ENCODE results near the gene WDR45B. TPM values are rescaled to one million over a fixed set of nuclear protein-coding genes. Genes with fewer than 3 reads are reported as not detected.

Gene WDR45B
- total RNA-seq, 2 experiments from 2014 or later = 33.5 to 36.4 TPM

GRCh38 chr17:82670661-82671450, 22.6 kb upstream of the WDR45B start:
- Mint-ChIP-seq H3K27ac (no peak overlapping the region), H3K4me1 (peaks cover 8% of the 10 kb centered on the region), H3K36me3 (ENCODE audit: low read depth) (no peaks in the 10 kb centered on the region), H3K4me3 (no peak overlapping the region), H3K27me3 (no peaks in the 10 kb centered on the region), H3K9me3 (peaks cover 3% of the 10 kb centered on the region)
- POLR2A ChIA-PET = interaction anchor here (0.6 kb wide), 1 partner anchor 173 kb away, joined by 6 read pairs; no protein-coding TSS in a partner anchor
- CTCF ChIA-PET = interaction anchor here (1.1 kb wide), 1 partner anchor 85 kb away, joined by 3 read pairs; no protein-coding TSS in a partner anchor
- no peak for DNase-seq

- H3K4me3 Mint-ChIP-seq = no peak overlapping the region
- H3K36me3 Mint-ChIP-seq (ENCODE audit: low read depth) = no peaks in the 10 kb centered on the region
- H3K27ac Mint-ChIP-seq = no peak overlapping the region
- H3K27me3 Mint-ChIP-seq = no peaks in the 10 kb centered on the region
- DNase-seq = peak; percentile 43
- POLR2A ChIA-PET = no interaction called here
- peaks cover 3% of the 10 kb centered on the region for H3K9me3 Mint-ChIP-seq
- CTCF ChIA-PET = interaction anchor here (0.7 to 1.6 kb wide), 9 partner anchors 11 to 537 kb away, joined by 3 to 5 read pairs (median 3); partner anchors contain the start of gene RAB40B
- H3K4me1 Mint-ChIP-seq = peaks cover 8% of the 10 kb centered on the region
Measured at GRCh38 chr17:82668631-82669099, 20.4 kb upstream of the WDR45B start.

- no peaks in the 10 kb centered on the region for H3K27me3 Mint-ChIP-seq
- H3K36me3 Mint-ChIP-seq (ENCODE audit: low read depth) = no peaks in the 10 kb centered on the region
- CTCF ChIA-PET = interaction anchor here (0.7 to 1.6 kb wide), 6 partner anchors 10 to 538 kb away, joined by 3 to 5 read pairs (median 3); no protein-coding TSS in a partner anchor
- POLR2A ChIA-PET = no interaction called here
- no peak for DNase-seq
- no peak overlapping the region for H3K4me3 Mint-ChIP-seq
- peaks cover 3% of the 10 kb centered on the region for H3K9me3 Mint-ChIP-seq
- H3K4me1 Mint-ChIP-seq = peaks cover 8% of the 10 kb centered on the region
- H3K27ac Mint-ChIP-seq = no peak overlapping the region
Measured at GRCh38 chr17:82668024-82668630, 19.9 kb upstream of the WDR45B start.

- CTCF ChIA-PET = interaction anchor here (0.9 to 1.6 kb wide), 3 partner anchors 10 to 538 kb away, joined by 3 to 5 read pairs (median 3); no protein-coding TSS in a partner anchor
- POLR2A ChIA-PET = no interaction called here
- H3K36me3 Mint-ChIP-seq (ENCODE audit: low read depth) = no peaks in the 10 kb centered on the region
- no peak for DNase-seq
- H3K9me3 Mint-ChIP-seq = peaks cover 3% of the 10 kb centered on the region
- H3K27ac Mint-ChIP-seq = no peak overlapping the region
- no peak overlapping the region for H3K4me3 Mint-ChIP-seq
- H3K4me1 Mint-ChIP-seq = peaks cover 8% of the 10 kb centered on the region
- H3K27me3 Mint-ChIP-seq = no peaks in the 10 kb centered on the region
Measured at GRCh38 chr17:82667668-82668000, 19.4 kb upstream of the WDR45B start.

- peaks cover 8% of the 10 kb centered on the region for H3K4me1 Mint-ChIP-seq
- H3K4me3 Mint-ChIP-seq = no peak overlapping the region
- ChIA-PET POLR2A (no interaction called here), CTCF (no interaction called here)
- H3K27ac Mint-ChIP-seq = no peak overlapping the region
- H3K36me3 Mint-ChIP-seq (ENCODE audit: low read depth) = no peaks in the 10 kb centered on the region
- H3K9me3 Mint-ChIP-seq = peaks cover 1% of the 10 kb centered on the region
- DNase-seq = no peak
- no peaks in the 10 kb centered on the region for H3K27me3 Mint-ChIP-seq
Measured at GRCh38 chr17:82666931-82667667, 18.9 kb upstream of the WDR45B start.

GRCh38 chr17:82665891-82666290, 17.6 kb upstream of the WDR45B start:
- DNase-seq = no peak
- POLR2A ChIA-PET = no interaction called here
- CTCF ChIA-PET = no interaction called here
- no peaks in the 10 kb centered on the region for H3K27me3 Mint-ChIP-seq
- H3K36me3 Mint-ChIP-seq (ENCODE audit: low read depth) = no peaks in the 10 kb centered on the region
- no peak overlapping the region for H3K27ac Mint-ChIP-seq
- H3K4me3 Mint-ChIP-seq = no peak overlapping the region
- H3K9me3 Mint-ChIP-seq = no peaks in the 10 kb centered on the region
- peaks cover 6% of the 10 kb centered on the region for H3K4me1 Mint-ChIP-seq

GRCh38 chr17:82665217-82665616, 17.0 kb upstream of the WDR45B start:
- POLR2A ChIA-PET = no interaction called here
- H3K4me3 Mint-ChIP-seq = no peak overlapping the region
- H3K27ac Mint-ChIP-seq = no peak overlapping the region
- H3K36me3 Mint-ChIP-seq (ENCODE audit: low read depth) = no peaks in the 10 kb centered on the region
- no peak for DNase-seq
- no peaks in the 10 kb centered on the region for H3K9me3 Mint-ChIP-seq
- H3K4me1 Mint-ChIP-seq = peaks cover 5% of the 10 kb centered on the region
- no peaks in the 10 kb centered on the region for H3K27me3 Mint-ChIP-seq
- CTCF ChIA-PET = no interaction called here

- H3K4me1 Mint-ChIP-seq = peaks cover 5% of the 10 kb centered on the region
- no peaks in the 10 kb centered on the region for H3K36me3 Mint-ChIP-seq (ENCODE audit: low read depth)
- peaks cover 2% of the 10 kb centered on the region for H3K9me3 Mint-ChIP-seq
- no peak for DNase-seq
- no peak overlapping the region for H3K27ac Mint-ChIP-seq
- POLR2A ChIA-PET = no interaction called here
- CTCF ChIA-PET = no interaction called here
- H3K27me3 Mint-ChIP-seq = no peaks in the 10 kb centered on the region
- H3K4me3 Mint-ChIP-seq = no peak overlapping the region
Measured at GRCh38 chr17:82664701-82665182, 16.5 kb upstream of the WDR45B start.

- no peak overlapping the region for H3K4me3 Mint-ChIP-seq
- H3K4me1 Mint-ChIP-seq = peaks cover 5% of the 10 kb centered on the region
- H3K9me3 Mint-ChIP-seq = peaks cover 2% of the 10 kb centered on the region
- no peak for DNase-seq
- no peak overlapping the region for H3K27ac Mint-ChIP-seq
- no peaks in the 10 kb centered on the region for H3K36me3 Mint-ChIP-seq (ENCODE audit: low read depth)
- H3K27me3 Mint-ChIP-seq = no peaks in the 10 kb centered on the region
- ChIA-PET CTCF (no interaction called here), POLR2A (no interaction called here)
Measured at GRCh38 chr17:82664276-82664575, 16.0 kb upstream of the WDR45B start.

GRCh38 chr17:82663381-82664275, 15.4 kb upstream of the WDR45B start:
- Mint-ChIP-seq H3K27ac (no peak overlapping the region), H3K9me3 (peaks cover 2% of the 10 kb centered on the region), H3K36me3 (ENCODE audit: low read depth) (no peaks in the 10 kb centered on the region), H3K4me1 (peaks cover 3% of the 10 kb centered on the region), H3K27me3 (no peaks in the 10 kb centered on the region), H3K4me3 (no peak overlapping the region)
- ChIA-PET POLR2A (no interaction called here), CTCF (no interaction called here)
- no peak for DNase-seq

- DNase-seq = no peak
- no peak overlapping the region for H3K27ac Mint-ChIP-seq
- H3K36me3 Mint-ChIP-seq (ENCODE audit: low read depth) = no peaks in the 10 kb centered on the region
- POLR2A ChIA-PET = no interaction called here
- H3K4me1 Mint-ChIP-seq = no peaks in the 10 kb centered on the region
- H3K9me3 Mint-ChIP-seq = peaks cover 2% of the 10 kb centered on the region
- no peaks in the 10 kb centered on the region for H3K27me3 Mint-ChIP-seq
- no peak overlapping the region for H3K4me3 Mint-ChIP-seq
- CTCF ChIA-PET = no interaction called here
Measured at GRCh38 chr17:82662711-82663261, 14.5 kb upstream of the WDR45B start.
